HG03342 (cell line): ENCODE data around the gene ASXL1.

Source experiments
- ATAC-seq: cut with Tn5 transposase; IDR thresholded peaks from one replicate; pipeline ENCODE4 v1.9.1; 2021; ENCODE audit warnings: mild to moderate bottlenecking, moderate library complexity; ENCODE audit not compliant: unreplicated experiment

Gene ASXL1

DNA sequence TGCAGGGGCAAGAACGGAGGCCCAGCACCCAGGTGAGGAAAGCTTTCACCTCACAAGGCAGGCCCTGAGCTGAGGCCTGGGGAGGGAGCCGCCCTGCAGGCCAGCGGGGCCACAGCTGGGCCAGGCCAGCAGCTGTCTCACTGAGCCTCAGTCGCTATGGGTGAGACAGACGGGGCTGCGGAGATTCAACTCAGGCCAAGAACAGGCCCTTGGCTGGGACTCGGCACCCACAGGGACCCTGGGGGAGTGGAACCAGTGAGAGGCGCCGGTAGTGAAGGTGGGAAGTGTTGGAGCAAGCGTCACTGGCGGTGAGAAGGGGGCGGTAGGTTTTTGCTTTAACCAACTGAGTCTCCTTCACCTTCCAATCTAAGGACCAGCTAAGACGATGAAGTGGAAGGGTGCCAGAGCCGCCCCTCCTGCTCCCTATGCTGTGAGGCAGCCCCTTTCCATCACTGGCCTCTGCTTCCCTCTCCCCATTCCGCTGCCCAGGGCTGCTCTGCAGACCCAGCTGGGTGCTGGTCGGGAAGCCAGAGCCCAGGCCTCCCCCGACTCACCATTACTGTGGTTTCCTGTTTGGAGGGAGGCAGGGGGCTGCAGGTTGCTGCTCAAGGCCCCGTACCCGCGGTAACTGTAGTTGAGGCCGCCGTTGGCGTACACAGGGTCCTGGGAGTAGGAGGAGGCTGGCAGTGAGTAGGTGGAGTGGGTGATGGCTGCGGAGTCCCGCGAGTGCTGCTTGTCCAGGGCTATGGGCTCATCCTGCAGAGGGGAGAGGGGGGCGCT lies 93.7 kb downstream of the ASXL1 start:
- ATAC-seq, result no peak

DNA sequence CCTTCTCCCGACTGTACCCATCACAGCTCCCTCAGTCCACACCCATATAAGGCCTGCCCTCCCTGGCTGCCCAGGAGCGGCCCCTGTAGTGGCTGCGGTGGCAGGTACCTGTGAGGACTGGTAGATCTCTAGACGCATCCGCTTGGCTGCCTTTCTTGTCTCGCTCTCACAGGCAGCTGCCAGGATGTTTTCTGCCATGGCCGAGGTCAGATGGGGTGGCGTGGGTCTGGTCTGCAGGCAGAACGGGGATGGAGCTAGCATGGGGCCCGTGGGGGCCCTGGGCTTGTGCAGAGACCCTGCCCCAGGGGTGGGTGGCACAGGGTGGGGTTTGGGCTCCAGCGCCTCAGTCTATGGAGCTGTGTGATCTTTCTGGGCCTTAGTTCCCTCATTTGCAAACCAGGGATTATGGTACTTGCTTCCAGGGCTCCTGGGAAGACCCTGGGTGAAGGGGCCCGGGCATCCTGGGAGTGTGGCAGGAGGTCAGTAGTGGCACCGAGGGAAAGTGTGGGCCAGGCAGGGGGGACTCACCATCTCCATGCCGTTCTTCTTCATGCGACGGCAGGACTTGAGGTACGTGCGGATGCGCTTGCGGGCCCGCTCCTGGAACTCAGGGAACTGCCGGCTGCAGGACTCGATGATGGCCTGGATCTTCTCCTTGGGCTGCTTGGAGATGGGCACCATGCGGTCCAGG lies 94.8 kb downstream of the ASXL1 start:
- no peak for ATAC-seq

DNA sequence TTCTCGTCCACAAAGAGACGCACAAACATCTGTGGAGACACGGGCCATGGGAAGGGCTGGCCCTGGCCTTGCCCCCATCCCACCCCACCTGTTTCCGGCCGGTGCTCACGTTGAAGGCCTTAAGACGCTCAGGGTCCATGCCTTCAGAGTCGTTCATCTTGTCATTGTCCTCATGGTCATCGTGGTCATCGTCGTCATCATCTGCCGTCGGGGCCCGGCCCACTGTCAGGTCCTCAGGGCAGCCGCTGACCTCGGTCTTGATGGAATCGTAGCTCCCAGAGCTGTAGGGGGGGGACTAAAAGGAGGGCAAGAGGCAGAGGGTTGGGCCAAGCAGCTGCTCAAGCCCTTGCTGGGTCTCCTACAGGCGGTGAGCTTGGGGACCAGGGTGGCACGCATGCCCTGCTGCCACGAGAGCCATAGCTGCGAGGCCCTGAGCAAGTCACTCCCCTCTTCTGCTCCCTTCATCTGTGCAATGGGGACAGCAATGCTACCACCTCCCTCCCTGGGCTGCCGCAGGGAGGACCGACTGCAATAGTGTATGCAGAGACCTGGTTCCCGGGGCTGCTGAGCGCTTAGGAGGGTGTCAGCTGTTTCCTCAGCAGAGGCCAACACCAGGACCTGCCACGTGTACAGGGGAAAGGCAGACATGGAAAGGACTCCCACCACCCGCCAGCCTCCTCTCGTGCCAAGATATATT lies 95.5 kb downstream of the ASXL1 start:
- no peak for ATAC-seq

DNA sequence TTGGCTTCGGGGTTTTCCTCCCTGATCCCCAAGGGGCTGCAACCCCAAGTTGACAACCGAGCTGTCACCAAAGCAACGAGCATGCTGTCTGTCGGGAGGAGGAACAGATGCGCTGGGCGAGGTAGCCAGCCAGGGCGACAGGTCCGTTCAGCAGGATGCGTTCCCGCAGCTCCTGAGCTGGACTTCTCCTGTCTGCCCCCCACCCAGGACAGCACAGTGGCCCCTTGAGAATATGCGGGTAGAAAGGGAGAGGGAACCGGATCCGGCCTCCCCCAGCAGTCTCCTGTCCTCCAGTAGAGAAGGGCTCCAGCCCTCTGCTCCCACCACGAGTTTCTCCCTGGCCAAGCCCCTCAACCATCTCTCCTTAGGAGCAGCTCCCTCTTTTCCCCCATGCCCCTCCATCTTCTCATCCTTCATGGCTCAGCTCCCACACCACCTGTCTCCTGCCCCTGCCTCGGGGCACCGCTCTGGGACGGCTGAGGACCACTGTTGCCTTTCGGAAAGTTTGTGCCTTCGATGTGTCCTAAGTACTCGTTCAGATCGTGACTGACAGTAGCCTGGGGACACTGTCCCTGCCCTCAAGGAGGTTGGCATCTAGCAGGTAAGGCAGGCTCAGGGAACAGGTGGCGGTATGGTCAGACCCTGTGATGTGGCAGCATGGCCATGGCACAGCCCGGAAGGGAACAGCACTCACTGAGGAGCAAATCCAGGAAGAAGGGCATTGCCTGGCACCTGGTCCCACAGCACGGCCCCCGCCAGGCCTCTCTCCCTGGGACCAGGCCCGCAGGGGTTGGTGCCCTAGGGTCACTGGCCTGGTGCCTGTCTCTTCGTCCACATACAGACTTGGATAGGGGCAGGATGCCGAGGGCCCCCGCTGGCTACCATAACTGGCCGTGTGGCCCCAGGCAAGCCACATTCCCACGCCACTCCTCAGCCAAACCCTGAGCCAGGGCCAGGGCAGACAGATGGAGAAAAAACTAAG lies 96.3 kb downstream of the ASXL1 start:
- ATAC-seq, result no peak

DNA sequence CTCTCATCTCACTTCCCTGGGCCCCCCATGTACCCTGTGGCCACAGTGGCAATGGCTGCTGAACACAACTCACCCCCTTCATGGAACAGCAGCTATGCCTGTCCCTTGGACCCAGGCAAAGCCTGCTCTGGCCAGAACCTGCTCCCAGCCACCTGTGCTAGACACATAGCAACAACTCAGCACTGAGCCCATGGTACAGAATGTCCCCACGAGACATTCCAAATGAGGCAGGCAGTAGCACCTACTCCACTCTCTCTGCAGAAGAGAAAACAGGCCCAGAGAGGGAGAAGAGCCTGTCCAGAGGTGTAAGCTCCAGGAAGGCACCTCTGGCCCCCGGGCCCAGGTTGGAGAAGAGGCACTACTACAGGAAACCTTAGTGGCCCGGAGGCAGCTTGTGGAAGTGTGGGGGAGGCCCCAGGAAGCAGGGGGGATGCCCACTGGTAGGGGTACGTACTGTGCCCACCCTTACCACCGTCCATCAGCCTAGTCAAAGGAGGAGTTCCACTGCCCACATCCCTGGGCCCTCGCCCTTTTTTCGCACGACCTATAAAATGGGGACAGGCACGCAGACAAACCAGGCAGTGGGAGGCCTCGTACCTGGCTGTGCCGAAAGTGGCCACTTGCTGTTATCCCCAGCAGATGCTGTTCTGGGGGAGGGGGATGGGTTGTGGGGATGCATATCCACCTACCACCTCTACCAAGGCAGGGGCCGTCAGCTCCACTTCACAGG lies 97.2 kb downstream of the ASXL1 start:
- ATAC-seq, result no peak

DNA sequence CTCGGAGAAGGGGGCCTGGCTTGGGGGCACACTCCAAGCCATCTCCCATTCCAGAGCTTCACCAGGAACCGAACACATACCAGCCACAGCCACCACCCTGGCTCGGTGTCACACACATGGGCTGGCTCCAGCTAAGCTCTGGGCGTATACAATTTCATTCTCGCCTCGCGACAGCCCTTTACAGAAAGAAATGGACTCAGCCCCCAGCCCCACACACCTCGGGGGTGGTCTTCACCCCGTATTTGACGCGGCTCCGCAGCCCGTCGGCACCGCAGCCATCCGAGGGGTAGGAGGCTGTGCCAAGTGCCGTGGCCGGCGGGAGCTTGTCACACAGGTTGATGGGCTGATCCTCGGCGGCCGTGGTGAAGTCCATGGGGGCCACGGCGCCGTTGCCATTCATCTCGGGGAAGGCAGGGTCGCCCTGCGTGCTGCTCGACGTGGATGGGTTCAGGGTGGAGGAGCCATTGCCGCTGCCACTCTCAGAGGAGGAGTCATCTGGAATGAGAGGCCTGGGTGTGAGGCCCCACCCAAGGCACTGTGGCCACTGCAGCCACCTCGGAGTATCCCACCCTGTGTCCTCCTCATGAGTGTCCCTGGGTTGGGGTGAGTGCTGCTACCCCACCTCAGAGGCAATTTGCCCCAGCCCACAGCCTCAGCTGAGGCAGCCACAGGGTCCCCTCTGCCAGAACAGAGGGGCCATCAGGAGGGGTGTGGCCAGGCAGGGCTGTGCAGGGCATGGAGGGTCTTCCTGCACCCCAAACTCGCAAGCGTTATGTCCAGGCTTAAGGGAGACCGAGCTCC lies 98.0 kb downstream of the ASXL1 start:
- ATAC-seq, result no peak

DNA sequence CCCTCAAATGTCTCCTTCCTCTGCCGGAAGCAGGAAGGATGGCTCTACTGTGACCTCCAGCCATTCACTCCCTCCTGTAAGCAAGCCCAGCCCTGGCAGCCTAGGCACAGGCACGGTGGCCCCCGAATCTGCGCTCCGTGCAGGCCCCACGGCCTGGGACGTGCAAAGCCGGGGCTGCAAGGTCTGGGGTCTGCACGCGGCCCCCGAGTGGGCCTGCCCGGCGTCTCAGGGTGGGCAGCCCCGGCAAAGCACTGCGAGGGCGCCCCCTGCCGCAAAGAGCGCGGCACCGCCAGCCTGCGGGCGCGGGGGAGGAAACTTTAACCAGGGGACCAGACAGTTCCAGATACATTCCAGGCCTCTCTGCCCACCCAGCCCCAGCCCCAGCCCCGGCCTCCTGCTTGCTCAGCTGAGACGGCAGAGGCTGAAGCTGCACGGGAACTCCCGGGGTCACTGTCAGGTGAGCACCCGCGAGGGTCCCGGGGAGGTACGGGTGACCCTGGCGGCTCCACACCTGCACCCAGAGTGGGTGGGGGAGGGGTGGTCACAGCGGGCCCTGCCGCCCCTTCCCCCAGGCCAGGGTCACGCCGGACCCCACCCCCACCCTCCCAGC lies 98.8 kb downstream of the ASXL1 start:
- no peak for ATAC-seq

DNA sequence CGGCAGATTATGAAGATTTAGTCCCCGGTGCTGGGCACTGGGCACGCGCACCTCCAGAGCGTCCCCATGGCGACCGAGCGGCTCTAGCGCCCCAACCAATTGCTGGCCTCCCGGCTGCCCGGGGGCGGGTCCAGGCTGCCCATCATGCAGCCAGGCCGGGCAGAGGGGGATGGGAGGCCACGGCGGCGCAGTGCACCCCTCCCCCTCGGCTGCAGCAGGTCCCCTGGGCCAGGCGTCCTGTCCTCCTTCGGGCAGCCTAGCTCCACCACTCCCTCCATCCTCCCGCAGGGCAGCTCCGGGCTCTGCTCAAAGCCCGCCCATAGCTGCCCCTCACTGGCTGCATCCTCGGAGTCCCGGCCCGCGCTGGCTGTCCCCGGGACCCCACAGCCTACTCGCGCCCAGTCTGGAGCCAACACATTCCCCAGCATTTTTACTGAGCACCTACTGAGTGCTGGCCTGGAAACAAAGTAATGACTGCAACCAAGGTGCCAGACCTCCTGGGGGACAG lies 99.4 kb downstream of the ASXL1 start:
- ATAC-seq, result no peak

DNA sequence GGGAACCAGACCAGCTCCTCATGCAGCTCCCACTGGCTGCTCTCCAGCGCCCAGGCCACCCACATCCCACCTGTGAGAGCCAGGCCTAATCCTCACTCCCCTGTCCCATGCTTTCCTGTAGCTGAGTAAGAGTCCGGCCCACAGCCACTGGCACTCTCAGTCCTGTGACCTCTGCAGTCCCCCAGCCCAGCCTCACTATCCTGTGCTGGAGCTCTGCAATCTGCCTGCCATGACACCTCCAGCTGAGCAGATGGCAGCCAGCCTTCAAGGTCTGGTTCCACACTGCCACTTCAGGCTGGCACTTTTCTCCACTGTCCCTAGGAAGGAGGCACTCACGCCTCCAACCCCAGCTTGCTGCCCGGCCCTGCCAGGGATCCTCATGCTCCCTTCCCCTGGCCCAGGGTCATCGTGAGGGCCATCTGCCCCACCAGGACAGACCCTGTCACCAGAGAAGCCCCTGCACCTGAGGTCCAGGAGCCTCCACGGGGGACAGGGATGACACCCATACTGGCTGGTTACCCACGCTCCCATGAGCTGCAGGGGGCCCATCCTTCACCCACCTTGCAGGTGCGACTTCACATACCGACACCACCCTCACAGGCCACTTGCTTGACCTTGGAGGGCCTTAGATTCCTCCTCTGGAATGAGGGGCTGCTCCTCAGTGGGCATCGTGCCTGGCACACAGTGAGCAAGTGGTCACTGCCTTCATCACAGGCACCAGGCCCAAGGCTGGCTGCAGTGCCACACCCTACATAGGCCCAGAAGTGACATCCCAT lies 100.1 kb downstream of the ASXL1 start:
- no peak for ATAC-seq

DNA sequence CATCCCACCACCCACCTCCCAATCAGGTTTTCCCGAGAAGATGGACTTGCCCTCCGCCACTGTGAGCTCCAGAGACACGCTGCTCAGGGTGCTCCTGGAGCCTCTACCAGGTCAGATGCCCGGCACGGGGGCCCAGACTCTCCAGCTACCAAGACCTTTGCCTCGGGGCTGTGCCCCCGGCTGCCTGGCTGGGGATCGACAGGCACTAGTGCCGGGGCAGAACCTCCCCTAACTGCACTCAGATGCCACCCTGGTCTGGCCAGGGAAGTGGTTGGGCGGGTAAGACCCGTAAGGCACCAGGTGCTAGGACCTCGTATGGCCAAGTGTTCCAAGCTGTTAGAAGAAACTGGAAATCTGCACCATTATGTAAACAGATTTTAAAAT lies 100.7 kb downstream of the ASXL1 start:
- ATAC-seq, result no peak

DNA sequence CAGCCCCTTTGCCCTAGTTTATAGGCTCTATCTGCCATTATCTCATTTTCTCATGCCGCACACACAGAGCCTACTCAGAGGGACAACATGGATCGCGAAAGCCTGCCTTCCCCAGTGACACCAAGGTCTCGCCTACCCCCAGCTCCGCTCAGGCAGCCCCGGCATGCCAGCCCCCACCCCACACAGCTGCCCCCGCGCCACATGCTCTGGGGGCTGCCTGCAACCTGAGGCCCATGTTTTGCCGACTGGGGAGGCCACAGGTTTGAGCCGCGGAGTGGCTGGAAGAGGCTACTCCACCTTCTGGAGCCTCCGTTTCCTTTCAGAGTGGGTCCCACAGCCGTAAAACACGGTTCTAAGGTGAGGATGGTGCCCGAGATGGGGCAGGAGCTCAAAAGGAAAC lies 102.1 kb downstream of the ASXL1 start:
- ATAC-seq, result no peak

DNA sequence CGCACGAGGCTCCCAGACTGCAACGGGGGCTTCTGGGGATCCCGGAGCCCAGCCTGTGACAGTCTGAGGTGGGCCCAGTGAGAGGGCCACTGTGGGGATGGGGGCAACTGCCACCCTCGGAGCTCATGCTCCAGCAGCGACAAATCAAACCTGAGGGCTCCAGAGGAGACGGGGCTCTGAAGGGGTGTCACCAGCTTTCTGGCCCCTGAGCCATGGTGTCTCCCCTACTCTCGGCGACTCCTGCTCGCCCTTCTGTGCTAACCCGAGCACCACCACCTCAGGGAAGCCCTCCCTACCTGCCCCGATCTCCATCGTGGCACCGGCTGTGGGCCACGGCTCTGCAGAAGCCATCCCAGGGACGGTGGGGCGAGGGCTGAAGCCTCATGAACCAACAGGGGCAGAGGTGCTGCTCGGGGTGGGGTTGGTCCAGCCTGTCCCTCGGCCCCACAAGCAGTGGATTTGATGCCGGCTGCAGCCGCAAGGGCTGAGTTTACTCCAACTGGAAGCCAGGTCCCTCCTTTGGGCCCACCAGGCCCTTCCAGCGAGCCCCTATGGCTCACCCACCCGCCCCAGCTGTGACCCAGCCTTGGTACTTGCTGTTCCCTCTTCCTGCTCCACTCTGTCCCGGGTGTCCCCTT lies 102.7 kb downstream of the ASXL1 start:
- no peak for ATAC-seq

DNA sequence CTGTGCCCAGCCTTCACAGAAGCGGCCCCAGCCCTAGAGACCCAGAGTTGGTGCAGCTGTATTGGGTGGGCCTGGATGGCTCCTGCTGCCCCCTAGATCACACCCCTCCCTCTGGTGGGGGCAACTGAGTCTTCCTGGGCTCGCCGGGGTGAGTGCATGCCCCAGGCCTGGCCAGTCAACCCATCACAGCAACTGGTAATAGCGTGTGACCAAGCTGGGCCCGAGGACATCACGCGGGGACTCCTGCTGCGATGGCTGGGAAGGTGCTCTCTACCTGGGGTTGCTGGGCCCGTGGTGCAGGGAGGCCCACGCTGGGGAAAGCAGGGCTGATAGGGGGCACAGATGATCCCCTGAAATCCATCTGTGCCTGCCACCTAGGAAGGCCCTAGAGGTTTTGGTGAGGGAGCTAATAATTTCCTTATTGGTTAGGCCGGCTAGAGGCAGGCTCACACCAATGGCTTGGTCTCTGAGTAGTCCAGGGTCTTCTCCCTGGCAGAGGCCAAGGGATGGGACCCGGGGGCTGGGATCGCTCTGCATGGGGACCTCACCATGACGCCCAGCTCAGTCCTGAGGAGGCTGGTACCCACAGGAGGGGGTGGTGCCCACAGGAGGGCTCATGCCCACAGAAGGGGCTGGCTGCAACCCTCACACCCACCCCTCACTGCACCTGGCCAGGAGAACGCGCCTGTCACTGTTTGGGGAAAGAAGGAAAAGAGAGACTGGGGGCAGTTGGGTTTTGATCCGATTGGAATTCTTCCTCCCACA lies 103.9 kb downstream of the ASXL1 start:
- ATAC-seq, result no peak

DNA sequence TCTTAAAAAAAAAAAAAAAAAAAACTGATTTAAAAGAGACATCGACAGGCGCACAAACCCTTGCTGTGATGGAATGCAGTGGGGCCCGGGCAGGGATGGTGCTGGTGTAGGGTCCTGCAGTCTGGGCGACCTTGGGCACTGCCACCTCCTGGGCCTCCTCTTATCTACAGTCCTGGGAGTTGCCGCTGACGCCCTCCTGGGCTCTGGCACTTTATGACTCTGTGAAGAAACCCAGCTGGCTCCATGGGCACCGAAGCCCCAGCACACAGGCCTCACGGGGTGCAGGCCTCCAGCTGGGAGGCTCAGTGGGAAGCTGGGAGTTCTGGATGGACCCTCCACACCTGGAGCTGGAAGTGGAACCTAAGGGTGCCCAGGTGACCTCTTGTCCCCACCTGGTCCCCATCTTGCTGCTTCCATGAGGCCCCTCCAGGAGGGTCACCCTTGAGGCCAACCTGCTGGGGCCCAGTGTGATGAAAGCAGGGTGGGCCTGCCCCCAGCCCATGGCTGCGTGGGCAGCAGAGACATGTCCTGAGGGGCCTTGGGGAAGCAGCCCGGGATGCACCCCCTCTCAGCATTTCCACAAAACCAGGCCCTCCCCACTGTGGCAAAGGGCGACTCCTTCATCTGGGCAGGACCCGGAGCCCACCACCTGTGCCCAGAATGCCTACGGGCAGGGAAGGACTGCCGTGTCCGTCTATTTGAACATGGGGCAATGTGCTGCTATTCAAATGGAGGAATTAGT lies 104.9 kb downstream of the ASXL1 start:
- no peak for ATAC-seq

DNA sequence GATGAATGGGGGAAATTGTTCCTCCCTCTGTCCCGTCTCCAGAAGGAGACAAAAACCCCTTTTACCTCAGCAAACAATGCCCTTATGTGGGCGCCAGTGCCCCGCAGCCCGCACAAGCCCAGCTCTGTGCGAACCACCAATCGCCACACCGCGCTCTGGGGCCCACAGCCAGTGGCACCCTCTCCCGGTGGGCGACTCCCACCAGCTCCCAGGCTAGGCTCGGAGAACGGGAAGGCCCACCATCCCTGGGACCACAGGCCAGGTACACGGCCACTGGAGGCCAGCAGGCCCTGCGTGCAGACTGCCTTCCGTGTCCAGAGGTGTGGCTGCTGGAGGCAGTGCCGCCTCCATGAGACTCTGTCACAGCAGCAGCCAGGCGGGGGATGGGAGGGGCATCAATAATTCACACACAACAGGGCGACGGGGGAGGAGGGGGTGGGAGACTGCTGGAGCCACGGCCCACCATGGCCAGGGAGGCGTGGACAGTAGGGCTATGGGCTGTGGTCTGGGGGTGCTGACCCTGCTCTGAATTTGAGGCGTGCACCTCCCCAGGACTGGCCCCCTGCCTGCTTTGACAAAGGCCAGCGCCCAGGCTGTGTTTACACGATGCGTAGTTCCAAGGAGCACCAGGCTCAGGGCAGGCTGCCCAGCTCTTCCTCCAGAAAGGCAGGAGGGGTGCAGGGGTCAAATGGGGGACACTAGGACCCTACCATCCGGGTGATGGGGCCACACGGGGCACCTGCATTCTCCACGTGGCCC lies 105.7 kb downstream of the ASXL1 start:
- ATAC-seq, result no peak
